Activated B cell treated with CpG ODN at 0.5 μM for 24 hours (primary cell): Measurements from ENCODE around the gene MEF2C. TPM values are rescaled to one million over a fixed set of nuclear protein-coding genes. Genes with fewer than 3 reads are reported as not detected.

Source experiments
- ATAC-seq: fragments of 200-7000 bp; cut with Tn5 transposase; one replicate; pipeline ENCODE4 v1.10.0; 2021; ENCODE audit warnings: low read depth, mild to moderate bottlenecking, moderate library complexity
- CTCF ChIA-PET: fragments of 350-600 bp; sonication (Branson Sonifier 250); formaldehyde crosslinking; loops from one replicate; lab custom pipeline; 2021; ENCODE audit warnings: antibody characterized with exemption; lab: Charles Lee
- POLR2A ChIA-PET: fragments of 350-600 bp; sonication (Branson Sonifier 250); formaldehyde crosslinking; loops from one replicate; lab custom pipeline; 2021; ENCODE audit warnings: antibody characterized with exemption; lab: Charles Lee
- DNase-seq: peaks from one replicate; pipeline ENCODE4 v3.0.0; 2022
- H3K27ac Mint-ChIP-seq: one replicate; pipeline ENCODE4 v1.8.0; 2020; ENCODE audit warnings: mixed read lengths
- H3K27me3 Mint-ChIP-seq: one replicate; pipeline ENCODE4 v1.8.0; 2021; ENCODE audit warnings: mixed read lengths
- H3K36me3 Mint-ChIP-seq: one replicate; pipeline ENCODE4 v1.8.0; 2021; ENCODE audit warnings: low read depth, mixed read lengths
- H3K4me1 Mint-ChIP-seq: one replicate; pipeline ENCODE4 v1.8.0; 2021; ENCODE audit warnings: mixed read lengths
- H3K4me3 Mint-ChIP-seq: one replicate; pipeline ENCODE4 v1.8.0; 2020; ENCODE audit warnings: mild to moderate bottlenecking, mixed read lengths
- H3K9me3 Mint-ChIP-seq: one replicate; pipeline ENCODE4 v1.8.0; 2020; ENCODE audit warnings: mixed read lengths
- CTCF ChIP-seq: fragments of 200-600 bp; IDR thresholded peaks from one replicate; pipeline ENCODE4 v1.8.0; 2022; ENCODE audit warnings: antibody characterized with exemption, mild to moderate bottlenecking
- intact Hi-C: fragments of 100-400 bp; cut with micrococcal nuclease; formaldehyde crosslinking; loops from one replicate; pipeline ENCODE4 v1.15.1; 2024
- total RNA-seq: library from RNA; stranded (reverse); gene quantifications from 2 replicates; pipeline ENCODE4 v1.2.3, GENCODE V29; 2022

The MEF2C gene
- total RNA-seq: 348 and 359 TPM in 2 replicates

DNA sequence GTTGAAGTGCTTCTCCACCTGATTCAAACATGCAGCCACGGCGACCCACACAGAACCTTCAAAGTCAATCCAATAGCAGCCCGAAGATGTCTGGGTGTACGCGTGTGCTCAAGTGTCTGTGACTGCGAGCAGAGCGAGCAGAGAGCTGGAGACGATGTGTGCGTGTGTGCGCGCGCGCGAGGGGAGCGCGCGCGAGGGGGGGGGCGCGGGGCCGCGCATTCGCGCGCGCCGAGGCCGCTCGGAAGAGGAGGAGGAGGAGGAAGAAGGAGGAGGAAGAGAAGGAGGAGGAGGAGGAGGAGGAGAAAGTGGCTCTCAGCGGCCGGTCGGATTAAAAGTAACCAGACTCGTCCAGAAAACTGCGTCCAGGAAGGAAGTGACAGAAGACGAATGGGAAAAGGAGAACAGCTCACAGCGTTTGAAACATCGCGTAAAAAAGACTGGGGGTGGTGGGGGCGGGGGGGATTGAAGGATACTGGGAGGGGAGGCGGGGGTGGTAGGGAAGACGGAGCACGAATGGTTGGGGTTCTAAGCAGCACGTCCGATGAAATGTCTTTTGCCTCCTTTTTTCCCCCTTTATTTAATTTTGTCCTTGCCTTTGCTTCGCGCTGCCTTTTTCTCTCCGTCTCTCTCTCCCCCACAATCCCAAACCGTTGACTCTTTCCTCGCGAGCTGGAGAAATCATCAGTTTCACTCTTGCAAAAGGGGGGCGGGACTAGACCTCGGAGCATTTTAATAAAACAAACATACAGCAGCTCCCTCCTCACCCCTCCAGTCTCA is at the start of gene MEF2C:
Gene MEF2C (minus strand): TSS at position 126 of the 777 bp plus-strand sequence. CDS start 59,396 bp downstream, outside the sequence.
- H3K36me3 Mint-ChIP-seq: peaks cover 41% of the 10 kb centered on the region
- TF ChIP-seq CTCF: no peak
- H3K27ac Mint-ChIP-seq: peak within 1 kb of the TSS; percentile 98
- H3K27me3 Mint-ChIP-seq: no peaks in the 10 kb centered on the region
- ChIA-PET CTCF (interaction anchor here (0.6 to 2.2 kb wide), 11 partner anchors 54 to 1382 kb away, joined by 3 to 12 read pairs (median 4); no protein-coding TSS in a partner anchor), POLR2A (interaction anchor here (0.6 to 8.1 kb wide), 47 partner anchors 8 to 1526 kb away, joined by 3 to 242 read pairs (median 5); partner anchors contain the start of gene CETN3)
- ATAC-seq (peak; percentile 57), DNase-seq (peak; percentile 62)
- peak within 1 kb of the TSS; percentile 99 for H3K4me3 Mint-ChIP-seq
- intact Hi-C loops: loop anchor here (1.0 to 10.0 kb wide), 13 partner anchors 38 to 1384 kb away; no protein-coding TSS in a partner anchor
- H3K9me3 Mint-ChIP-seq: no peaks in the 10 kb centered on the region
- peaks cover 46% of the 10 kb centered on the region for H3K4me1 Mint-ChIP-seq

GRCh38 chr5:88932541-88932940 is 49.6 kb upstream of the MEF2C start:
- no peak overlapping the region for H3K27ac Mint-ChIP-seq
- POLR2A ChIA-PET: no interaction called here
- intact Hi-C loops: loop anchor here (5.0 kb wide), 1 partner anchor 35 kb away; no protein-coding TSS in a partner anchor
- DNase-seq: no peak
- H3K4me3 Mint-ChIP-seq: no peak overlapping the region
- H3K27me3 Mint-ChIP-seq: no peaks in the 10 kb centered on the region
- peaks cover 2% of the 10 kb centered on the region for H3K36me3 Mint-ChIP-seq
- no peak for ATAC-seq
- CTCF ChIA-PET: no interaction called here
- no peaks in the 10 kb centered on the region for H3K4me1 Mint-ChIP-seq
- H3K9me3 Mint-ChIP-seq: no peaks in the 10 kb centered on the region
- TF ChIP-seq CTCF: no peak

DNA sequence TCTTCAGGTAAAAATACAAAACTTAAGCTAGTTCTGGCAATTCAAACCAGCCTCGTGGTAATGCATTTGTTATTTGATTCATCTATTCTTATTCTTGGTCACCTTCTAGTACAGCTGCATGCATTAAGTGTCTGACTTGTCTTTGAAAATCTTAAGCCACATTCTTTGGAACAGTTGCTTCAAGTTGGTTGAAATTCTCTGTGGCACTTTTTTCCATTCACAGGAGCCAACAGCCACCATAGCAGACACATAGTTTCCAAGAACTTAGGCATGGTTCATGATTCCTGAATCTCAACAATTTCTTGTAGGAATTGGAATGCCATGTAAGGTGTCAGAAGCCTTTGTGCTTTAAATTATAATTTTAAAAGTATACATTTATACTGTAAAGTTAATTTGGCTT is 47.4 kb upstream of the MEF2C start:
- no peak for ATAC-seq
- Mint-ChIP-seq H3K36me3 (no peaks in the 10 kb centered on the region), H3K27ac (no peak overlapping the region), H3K9me3 (no peaks in the 10 kb centered on the region), H3K4me1 (no peaks in the 10 kb centered on the region), H3K4me3 (no peak overlapping the region), H3K27me3 (no peaks in the 10 kb centered on the region)
- intact Hi-C loops: loop anchor here (5.0 kb wide), 1 partner anchor 33 kb away; no protein-coding TSS in a partner anchor
- ChIA-PET CTCF (interaction anchor here (0.5 kb wide), 1 partner anchor 180 kb away, joined by 3 read pairs; no protein-coding TSS in a partner anchor), POLR2A (no interaction called here)
- TF ChIP-seq CTCF: no peak
- no peak for DNase-seq

DNA sequence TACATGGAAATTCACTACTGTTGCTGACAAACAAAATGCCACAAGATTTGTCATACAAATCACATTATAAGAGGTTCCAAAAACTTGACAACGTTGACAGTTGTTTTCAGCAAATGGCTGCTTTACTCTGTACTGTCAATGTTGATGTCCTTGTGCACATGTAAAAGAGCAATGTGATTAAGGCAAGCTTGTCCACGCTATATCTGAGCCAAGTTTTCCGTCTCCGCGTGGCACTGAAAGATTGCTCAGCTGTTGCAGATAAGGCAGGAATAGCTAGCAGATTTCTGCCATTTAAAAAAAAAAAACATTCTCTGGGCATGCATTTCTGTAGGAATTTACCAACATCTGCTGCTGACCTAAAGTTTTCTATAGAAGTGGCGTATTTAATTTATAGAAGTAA is 46.4 kb upstream of the MEF2C start:
- ChIA-PET CTCF (no interaction called here), POLR2A (no interaction called here)
- Mint-ChIP-seq H3K27me3 (no peaks in the 10 kb centered on the region), H3K36me3 (no peaks in the 10 kb centered on the region), H3K9me3 (no peaks in the 10 kb centered on the region), H3K4me3 (no peak overlapping the region), H3K27ac (no peak overlapping the region), H3K4me1 (no peaks in the 10 kb centered on the region)
- ATAC-seq: no peak
- DNase-seq: no peak
- intact Hi-C loops: no loop called here
- TF ChIP-seq CTCF: no peak

DNA sequence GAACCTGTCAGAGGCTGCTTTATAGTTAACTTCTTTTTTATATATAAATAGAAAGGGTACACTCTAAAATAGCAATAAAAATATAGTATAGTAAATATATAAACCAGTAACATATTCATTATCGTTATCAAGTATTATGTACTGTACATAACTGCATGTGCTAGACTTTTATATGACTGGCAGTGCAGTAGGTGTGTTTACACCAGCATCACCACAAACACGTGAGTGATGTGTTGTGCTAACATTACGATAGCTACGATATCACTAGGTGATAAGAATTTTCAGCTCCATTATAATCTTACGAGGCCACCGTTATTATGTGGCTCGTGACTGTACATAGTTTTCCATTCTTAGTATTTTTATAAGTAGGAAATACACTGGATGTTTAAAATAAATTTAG is 43.8 kb upstream of the MEF2C start:
- no peaks in the 10 kb centered on the region for H3K9me3 Mint-ChIP-seq
- H3K36me3 Mint-ChIP-seq: peaks cover 6% of the 10 kb centered on the region
- POLR2A ChIA-PET: interaction anchor here (0.6 to 1.5 kb wide), 2 partner anchors 112 to 417 kb away, joined by 3 read pairs; no protein-coding TSS in a partner anchor
- H3K4me1 Mint-ChIP-seq: no peaks in the 10 kb centered on the region
- CTCF ChIA-PET: no interaction called here
- H3K4me3 Mint-ChIP-seq: no peak overlapping the region
- intact Hi-C loops: no loop called here
- H3K27me3 Mint-ChIP-seq: no peaks in the 10 kb centered on the region
- DNase-seq: no peak
- TF ChIP-seq CTCF: no peak
- ATAC-seq: no peak
- no peak overlapping the region for H3K27ac Mint-ChIP-seq
